DND-41 (cell line): Measurements from ENCODE around the gene ADGRB3.

Experiments used
- ATAC-seq: fragments of 200-7000 bp; cut with Tn5 transposase; 3 replicates; pipeline ENCODE4 v1.9.1; 2021; ENCODE audit warnings: low read depth; ENCODE audit not compliant: insufficient read depth
- DNase-seq: peaks from one replicate; pipeline ENCODE4 v3.0.0-alpha.2; 2020
- H2AFZ ChIP-seq: 2 replicates; pipeline ENCODE4 v1.6.0; 2012; ENCODE audit warnings: low read depth, low read length
- H3K27ac ChIP-seq: 2 replicates; pipeline ENCODE4 v1.5.1; 2012; ENCODE audit warnings: low read length, inconsistent platforms
- H3K27me3 ChIP-seq: fragments of 200-600 bp; sonication (generic); 2 replicates; pipeline ENCODE4 v1.6.0; 2012; ENCODE audit warnings: low read length, mild to moderate bottlenecking, inconsistent platforms; ENCODE audit not compliant: insufficient read depth, poor library complexity
- H3K36me3 ChIP-seq: 2 replicates; pipeline ENCODE4 v1.5.1; 2012; ENCODE audit warnings: low read length, inconsistent platforms; ENCODE audit not compliant: insufficient read depth
- H3K4me1 ChIP-seq: 2 replicates; pipeline ENCODE4 v1.5.1; 2012; ENCODE audit warnings: mild to moderate bottlenecking, low read length; ENCODE audit not compliant: insufficient read depth
- H3K4me2 ChIP-seq: 2 replicates; pipeline ENCODE4 v1.6.0; 2012; ENCODE audit warnings: mild to moderate bottlenecking, moderate library complexity, low read length, inconsistent platforms; ENCODE audit not compliant: insufficient read depth
- H3K4me3 ChIP-seq, 2 experiments: fragments of 200-600 bp in 1 of 2; shearing (Covaris generic) in 1 of 2; 2 replicates each; pipeline ENCODE4 v1.5.1; 2012 to 2016; ENCODE audit warnings: inconsistent platforms in 2 of 2, low read length in 2 of 2, mild to moderate bottlenecking in 2 of 2, low read depth in 1 of 2, moderate library complexity in 1 of 2
- H3K79me2 ChIP-seq: 2 replicates; pipeline ENCODE4 v1.6.0; 2012; ENCODE audit warnings: low read length, inconsistent platforms; ENCODE audit not compliant: insufficient read depth
- H3K9ac ChIP-seq: 2 replicates; pipeline ENCODE4 v1.6.0; 2012; ENCODE audit warnings: low read depth, mild to moderate bottlenecking, inconsistent platforms, low read length, moderate library complexity
- H3K9me3 ChIP-seq: 2 replicates; pipeline ENCODE4 v1.5.1; 2012; ENCODE audit warnings: low read length, moderate library complexity, mild to moderate bottlenecking, inconsistent platforms; ENCODE audit not compliant: insufficient read depth, severe bottlenecking
- H4K20me1 ChIP-seq: 2 replicates; pipeline ENCODE4 v1.6.0; 2012; ENCODE audit warnings: low read length; ENCODE audit not compliant: insufficient read depth
- EZH2 ChIP-seq: IDR thresholded peaks from 3 replicates; pipeline ENCODE4 v1.6.1; 2012; ENCODE audit warnings: borderline replicate concordance, low read depth, mild to moderate bottlenecking, moderate library complexity, low read length, inconsistent platforms; ENCODE audit not compliant: severe bottlenecking
- TF ChIP-seq, protein P1 (sequence below): IDR thresholded peaks from 2 replicates; pipeline ENCODE4 v1.5.1; 2012; ENCODE audit warnings: borderline replicate concordance, low read length, moderate library complexity, mild to moderate bottlenecking; ENCODE audit not compliant: poor library complexity, severe bottlenecking; ENCODE audit errors: extremely low read depth

The ADGRB3 gene

DNA sequence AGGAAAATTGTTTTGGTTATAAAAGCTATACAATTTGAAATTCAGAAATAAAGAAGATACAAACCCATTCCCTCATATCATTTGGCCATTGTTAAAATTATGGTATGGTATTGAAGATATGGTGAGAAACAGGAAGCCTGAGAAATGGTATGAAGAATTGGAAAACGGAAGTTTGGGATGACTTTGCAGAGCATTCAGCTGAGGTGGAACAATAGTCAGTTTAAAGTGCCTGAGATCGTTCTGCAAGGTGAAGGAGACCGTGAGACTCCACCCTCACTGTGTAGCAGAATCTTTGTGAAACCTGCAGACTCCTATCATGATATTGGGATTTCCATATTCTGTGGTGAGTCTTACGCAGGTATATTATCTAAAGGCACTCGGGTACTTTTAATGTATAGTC lies 97.3 kb downstream of the ADGRB3 start:
- no peaks in the 10 kb centered on the region for H3K79me2 ChIP-seq
- H3K4me2 ChIP-seq: no peak overlapping the region
- H3K36me3 ChIP-seq: no peaks in the 10 kb centered on the region
- no peaks in the 10 kb centered on the region for H3K4me1 ChIP-seq
- H2AFZ ChIP-seq: no peak overlapping the region
- TF ChIP-seq EZH2: no peak
- TF ChIP-seq, protein P1, sequence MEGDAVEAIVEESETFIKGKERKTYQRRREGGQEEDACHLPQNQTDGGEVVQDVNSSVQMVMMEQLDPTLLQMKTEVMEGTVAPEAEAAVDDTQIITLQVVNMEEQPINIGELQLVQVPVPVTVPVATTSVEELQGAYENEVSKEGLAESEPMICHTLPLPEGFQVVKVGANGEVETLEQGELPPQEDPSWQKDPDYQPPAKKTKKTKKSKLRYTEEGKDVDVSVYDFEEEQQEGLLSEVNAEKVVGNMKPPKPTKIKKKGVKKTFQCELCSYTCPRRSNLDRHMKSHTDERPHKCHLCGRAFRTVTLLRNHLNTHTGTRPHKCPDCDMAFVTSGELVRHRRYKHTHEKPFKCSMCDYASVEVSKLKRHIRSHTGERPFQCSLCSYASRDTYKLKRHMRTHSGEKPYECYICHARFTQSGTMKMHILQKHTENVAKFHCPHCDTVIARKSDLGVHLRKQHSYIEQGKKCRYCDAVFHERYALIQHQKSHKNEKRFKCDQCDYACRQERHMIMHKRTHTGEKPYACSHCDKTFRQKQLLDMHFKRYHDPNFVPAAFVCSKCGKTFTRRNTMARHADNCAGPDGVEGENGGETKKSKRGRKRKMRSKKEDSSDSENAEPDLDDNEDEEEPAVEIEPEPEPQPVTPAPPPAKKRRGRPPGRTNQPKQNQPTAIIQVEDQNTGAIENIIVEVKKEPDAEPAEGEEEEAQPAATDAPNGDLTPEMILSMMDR: no peak
- no peaks in the 10 kb centered on the region for H4K20me1 ChIP-seq
- ATAC-seq (no peak), DNase-seq (no peak)
- no peaks in the 10 kb centered on the region for H3K9me3 ChIP-seq
- H3K27ac ChIP-seq: no peak overlapping the region
- no peak overlapping the region for H3K4me3 ChIP-seq
- H3K9ac ChIP-seq: no peak overlapping the region
- H3K27me3 ChIP-seq: no peaks in the 10 kb centered on the region

DNA sequence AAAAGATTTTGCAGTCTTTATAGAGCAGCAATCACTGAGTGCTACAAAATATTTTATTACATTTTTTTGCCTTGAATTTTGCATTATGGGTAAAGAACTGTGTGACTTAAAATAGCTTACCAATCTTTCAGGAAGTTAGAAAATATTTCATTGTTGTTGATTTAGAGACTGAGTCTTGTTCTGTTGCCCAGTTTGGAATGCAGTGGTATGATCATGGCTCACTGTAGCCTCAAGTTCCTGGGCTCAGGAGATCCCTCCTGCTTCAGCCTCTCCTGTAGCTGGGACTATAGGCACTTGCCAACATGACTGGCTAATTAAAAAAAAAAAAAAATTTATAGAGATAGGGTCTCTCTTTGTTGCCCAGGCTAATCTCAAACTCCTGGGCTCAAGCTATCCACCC lies 100.8 kb downstream of the ADGRB3 start:
- Histone ChIP-seq H3K4me1 (no peaks in the 10 kb centered on the region; the same call in 1 of the 2 replicates), H3K36me3 (no peaks in the 10 kb centered on the region), H2AFZ (no peak overlapping the region), H4K20me1 (no peaks in the 10 kb centered on the region), H3K79me2 (no peaks in the 10 kb centered on the region), H3K4me2 (no peak overlapping the region), H3K9me3 (no peaks in the 10 kb centered on the region), H3K27ac (no peak overlapping the region), H3K27me3 (no peaks in the 10 kb centered on the region), H3K4me3 (no peak overlapping the region), H3K9ac (no peak overlapping the region)
- DNase-seq (no peak), ATAC-seq (no peak)
- TF ChIP-seq, protein P1: no peak
- TF ChIP-seq EZH2: no peak

DNA sequence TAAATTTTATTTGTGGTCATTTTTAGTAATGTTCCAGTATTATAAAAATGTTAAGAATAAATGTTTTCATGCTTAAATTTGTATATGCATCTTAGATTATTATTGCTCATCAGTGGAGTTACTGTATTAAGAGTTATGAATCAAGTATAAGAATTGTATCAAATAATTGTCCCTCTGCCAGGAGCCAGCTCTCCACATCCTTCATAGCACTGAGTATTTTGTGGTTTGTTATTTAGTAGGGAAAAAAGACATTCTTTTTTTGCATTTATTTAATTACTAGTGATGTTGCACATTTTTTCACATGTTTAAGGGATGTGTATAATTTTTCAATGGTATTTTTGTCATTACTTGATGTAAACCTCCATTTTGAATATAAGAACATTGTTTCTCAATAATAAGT lies 102.0 kb downstream of the ADGRB3 start:
- TF ChIP-seq EZH2: no peak
- TF ChIP-seq, protein P1: no peak
- Histone ChIP-seq H4K20me1 (no peaks in the 10 kb centered on the region), H3K36me3 (no peaks in the 10 kb centered on the region), H3K4me3 (no peak overlapping the region), H3K9me3 (no peaks in the 10 kb centered on the region), H3K27me3 (no peaks in the 10 kb centered on the region), H3K4me2 (no peak overlapping the region), H2AFZ (no peak overlapping the region), H3K27ac (no peak overlapping the region), H3K4me1 (no peaks in the 10 kb centered on the region; the same call in 1 of the 2 replicates), H3K79me2 (no peaks in the 10 kb centered on the region), H3K9ac (no peak overlapping the region)
- DNase-seq (no peak), ATAC-seq (no peak)

DNA sequence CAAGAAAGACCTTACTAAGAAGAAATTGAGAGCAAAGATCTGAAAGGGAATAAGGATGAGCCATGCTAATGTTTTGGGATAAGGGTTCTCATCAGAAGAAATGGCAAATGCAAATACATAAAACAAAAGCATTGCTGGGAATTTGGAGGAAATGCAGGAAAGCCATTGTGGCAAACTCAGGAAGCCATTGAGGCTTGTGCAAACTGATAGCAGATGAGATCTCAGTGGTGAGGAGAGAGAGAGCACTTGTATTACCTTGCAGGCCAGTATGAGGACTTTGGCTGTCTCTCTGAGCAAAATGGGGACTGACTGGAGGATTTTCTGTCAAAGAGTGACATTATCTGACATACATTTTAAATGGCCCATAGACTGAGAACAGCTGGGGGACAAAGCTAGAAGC lies 103.0 kb downstream of the ADGRB3 start:
- Histone ChIP-seq H3K4me2 (no peak overlapping the region), H3K9ac (no peak overlapping the region), H4K20me1 (no peaks in the 10 kb centered on the region), H3K79me2 (no peaks in the 10 kb centered on the region), H3K4me1 (no peaks in the 10 kb centered on the region; the same call in 1 of the 2 replicates), H3K36me3 (no peaks in the 10 kb centered on the region), H3K27ac (no peak overlapping the region), H3K27me3 (no peaks in the 10 kb centered on the region), H3K4me3 (no peak overlapping the region), H2AFZ (no peak overlapping the region), H3K9me3 (no peaks in the 10 kb centered on the region)
- no peak for TF ChIP-seq EZH2
- TF ChIP-seq, protein P1: no peak
- DNase-seq (no peak), ATAC-seq (no peak)
